ENCODE results near the gene C19orf33. TPM values are rescaled to one million over a fixed set of nuclear protein-coding genes. Genes with fewer than 3 reads are reported as not detected.
A peak's percentile ranks its signal among the peaks of the same experiment; 100 is the strongest.

The C19orf33 gene
- total RNA-seq, 1 experiment from 2014 or later, result 135 TPM

- Histone ChIP-seq H4K20me1 (ENCODE audit: insufficient read depth) (peaks cover 10% of the 10 kb centered on the region; the same call in 1 of the 2 replicates), H3K4me1 (ENCODE audit: control insufficient read depth in 1 of 2, insufficient read depth in 2 of 2, low read length in 2 of 2) (peaks cover 25 to 50% of the 10 kb centered on the region in 2 experiments), H3K27ac (ENCODE audit: low read depth, low read length) (0 out of 2 replicates have a peak overlapping the region, but pooled peaks have one; percentile 10)
Observed at GRCh38 chr19:38273499-38273898, 30.6 kb upstream of the C19orf33 start.

More at GRCh38 chr19:38273499-38273898, 30.6 kb upstream of the C19orf33 start:
- Histone ChIP-seq H3K9ac (ENCODE audit: low read length) (no peak overlapping the region), H3K4me2 (ENCODE audit: low read length) (no peak overlapping the region), H3K9me2 (ENCODE audit: insufficient read depth) (no peaks in the 10 kb centered on the region), H3K27me3 (ENCODE audit: insufficient read depth, low read length) (no peaks in the 10 kb centered on the region), H3K36me3 (ENCODE audit: control insufficient read depth in 1 of 2, insufficient read depth in 2 of 2, low read length in 2 of 2) (peaks cover 0 to 13% of the 10 kb centered on the region in 2 experiments; a peak in 2 of 4 replicates), H2AFZ (ENCODE audit: low read depth, low read length, poor library complexity, severe bottlenecking) (no peak overlapping the region), H3K79me2 (ENCODE audit: insufficient read depth, low read length) (peaks cover 100% of the 10 kb centered on the region), H3K9me3 (ENCODE audit: control insufficient read depth in 1 of 2, insufficient read depth in 1 of 2, low read depth in 1 of 2, low read length in 2 of 2) (no peaks in the 10 kb centered on the region), H3K4me3 (replicated peaks in 1 of 2; ENCODE audit: low read depth in 1 of 2, low read length in 2 of 2) (no peak overlapping the region)
- BruUV-seq (replicated peaks), result no TSS peak
- TF ChIP-seq JUND (IDR thresholded peaks at IDR 0.05) (no peak), FOSL1 (IDR thresholded peaks at IDR 0.05; ENCODE audit: low read depth) (no peak), RAD21 (IDR thresholded peaks at IDR 0.05; ENCODE audit: low read depth) (no peak), ELF1 (IDR thresholded peaks at IDR 0.05; ENCODE audit: borderline replicate concordance, low read depth) (no peak), YY1 (IDR thresholded peaks at IDR 0.05; ENCODE audit: extremely low read depth, insufficient replicate concordance, low read depth, low read length) (no peak), POLR2A (IDR thresholded peaks at IDR 0.05; ENCODE audit: borderline replicate concordance, extremely low read depth, insufficient read depth, insufficient read length) (no peak), CBX3 (IDR thresholded peaks at IDR 0.05; ENCODE audit: low read depth) (no peak), CEBPB (IDR thresholded peaks at IDR 0.05; ENCODE audit: low read depth) (no peak), EZH2 (IDR thresholded peaks at IDR 0.05) (no peak), ZFX (IDR thresholded peaks at IDR 0.05) (no peak), REST (IDR thresholded peaks at IDR 0.05; ENCODE audit: low read depth) (no peak), CTCF (IDR thresholded peaks at IDR 0.05 in 2 of 3, conservative IDR thresholded peaks at IDR 0.05 in 1 of 3; ENCODE audit: borderline replicate concordance in 1 of 3, insufficient read depth in 1 of 3, low read depth in 2 of 3, low read length in 2 of 3) (no peak), ATF3 (IDR thresholded peaks at IDR 0.05) (no peak), ZNF274 (IDR thresholded peaks at IDR 0.05; ENCODE audit: low read depth, low read length) (no peak), POLR2AphosphoS5 (IDR thresholded peaks at IDR 0.05; ENCODE audit: low read depth, low read length) (no peak), SIN3A (IDR thresholded peaks at IDR 0.05; ENCODE audit: low read depth) (no peak), EZH2phosphoT487 (IDR thresholded peaks at IDR 0.05; ENCODE audit: borderline replicate concordance) (no peak)
- ChIA-PET RAD21 (ENCODE audit: low non-redundant PET in 1 of 2, low total read pairs in 2 of 2, uncharacterized antibody in 2 of 2, unreplicated experiment in 2 of 2) (no interaction called here), POLR2A (no interaction called here), CTCF (no interaction called here)
- intact Hi-C loops (cut with micrococcal nuclease), result no loop called here
- no peak for ATAC-seq
- no peak for DNase-seq (ENCODE audit: low read depth, low spot score)
